PC-9 (cell line): ENCODE results near the gene ENPP6.

Source experiments
- CTCF ChIP-seq: fragments of 200-600 bp; sonication (generic); conservative IDR thresholded peaks from 2 replicates; pipeline ENCODE4 v1.6.1; 2017; ENCODE audit warnings: mixed run types, antibody characterized with exemption, mild to moderate bottlenecking, moderate library complexity
- EZH2 ChIP-seq: fragments of 200-600 bp; sonication (generic); IDR thresholded peaks from 2 replicates; pipeline ENCODE4 v1.8.0; 2017; ENCODE audit warnings: antibody characterized with exemption, low read depth

- TF ChIP-seq CTCF (no peak), EZH2 (no peak)
Measured at GRCh38 chr4:184052616-184053015, 165.1 kb downstream of the ENPP6 start.
